BE2C (cell line): ENCODE data around the gene HSPA14.
A peak's percentile ranks its signal among the peaks of the same experiment; 100 is the strongest.

ENCODE experiments used
- DNase-seq: peaks from one replicate; pipeline ENCODE4 v3.0.0-alpha.2; 2020
- H3K27me3 ChIP-seq: fragments of 250-450 bp; sonication (Bioruptor Pico); 2 replicates; pipeline ENCODE4 v1.5.1; 2020; ENCODE audit warnings: mild to moderate bottlenecking
- H3K36me3 ChIP-seq: fragments of 250-450 bp; sonication (Bioruptor Pico); 2 replicates; pipeline ENCODE4 v1.5.1; 2020; ENCODE audit warnings: mild to moderate bottlenecking
- H3K4me1 ChIP-seq: fragments of 250-450 bp; sonication (Bioruptor Pico); 2 replicates; pipeline ENCODE4 v1.5.1; 2020
- H3K4me3 ChIP-seq: 2 replicates; pipeline ENCODE4 v1.5.1; 2011; ENCODE audit warnings: low read depth, low read length
- H3K9me3 ChIP-seq: fragments of 250-450 bp; sonication (Bioruptor Pico); 2 replicates; pipeline ENCODE4 v1.5.1; 2020
- TF ChIP-seq, protein P1 (sequence below): IDR thresholded peaks from 2 replicates; pipeline ENCODE4 v1.5.1; 2012; ENCODE audit warnings: mild to moderate bottlenecking, low read depth, low read length

Gene HSPA14

GRCh38 chr10:14821635-14822375 lies 16.3 kb upstream of the HSPA14 start:
- H3K4me1 ChIP-seq, result no peaks in the 10 kb centered on the region; the same call in 1 of the 2 replicates
- no peak overlapping the region for H3K4me3 ChIP-seq
- no peaks in the 10 kb centered on the region for H3K36me3 ChIP-seq
- H3K27me3 ChIP-seq, result no peaks in the 10 kb centered on the region
- no peak for DNase-seq
- TF ChIP-seq, protein P1, sequence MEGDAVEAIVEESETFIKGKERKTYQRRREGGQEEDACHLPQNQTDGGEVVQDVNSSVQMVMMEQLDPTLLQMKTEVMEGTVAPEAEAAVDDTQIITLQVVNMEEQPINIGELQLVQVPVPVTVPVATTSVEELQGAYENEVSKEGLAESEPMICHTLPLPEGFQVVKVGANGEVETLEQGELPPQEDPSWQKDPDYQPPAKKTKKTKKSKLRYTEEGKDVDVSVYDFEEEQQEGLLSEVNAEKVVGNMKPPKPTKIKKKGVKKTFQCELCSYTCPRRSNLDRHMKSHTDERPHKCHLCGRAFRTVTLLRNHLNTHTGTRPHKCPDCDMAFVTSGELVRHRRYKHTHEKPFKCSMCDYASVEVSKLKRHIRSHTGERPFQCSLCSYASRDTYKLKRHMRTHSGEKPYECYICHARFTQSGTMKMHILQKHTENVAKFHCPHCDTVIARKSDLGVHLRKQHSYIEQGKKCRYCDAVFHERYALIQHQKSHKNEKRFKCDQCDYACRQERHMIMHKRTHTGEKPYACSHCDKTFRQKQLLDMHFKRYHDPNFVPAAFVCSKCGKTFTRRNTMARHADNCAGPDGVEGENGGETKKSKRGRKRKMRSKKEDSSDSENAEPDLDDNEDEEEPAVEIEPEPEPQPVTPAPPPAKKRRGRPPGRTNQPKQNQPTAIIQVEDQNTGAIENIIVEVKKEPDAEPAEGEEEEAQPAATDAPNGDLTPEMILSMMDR, result no peak
- no peaks in the 10 kb centered on the region for H3K9me3 ChIP-seq

GRCh38 chr10:14822879-14823755 lies 15.0 kb upstream of the HSPA14 start:
- DNase-seq, result peak; percentile 48
- TF ChIP-seq, protein P1, result peak; percentile 72
- Histone ChIP-seq H3K27me3 (no peaks in the 10 kb centered on the region), H3K36me3 (no peaks in the 10 kb centered on the region), H3K4me1 (no peaks in the 10 kb centered on the region; the same call in 1 of the 2 replicates), H3K9me3 (no peaks in the 10 kb centered on the region), H3K4me3 (no peak overlapping the region)

DNA sequence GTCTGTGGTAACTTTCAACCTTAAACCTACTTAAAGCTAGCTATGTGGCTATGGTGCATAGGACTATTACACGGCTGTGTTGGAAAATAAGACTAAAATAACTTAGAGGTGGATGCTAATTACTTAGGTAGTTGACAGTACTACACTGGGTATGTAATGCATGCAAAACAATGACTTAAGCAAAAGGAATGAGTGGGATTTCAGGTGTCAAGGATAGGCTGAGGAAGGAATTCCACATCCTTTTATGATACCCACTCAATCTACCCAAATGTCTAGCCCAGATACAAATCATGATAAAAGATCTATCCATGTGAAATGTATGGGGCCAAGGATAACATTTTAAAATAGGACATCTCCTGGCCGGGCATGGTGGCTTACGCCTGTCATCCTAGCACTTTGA lies 14.1 kb upstream of the HSPA14 start:
- TF ChIP-seq, protein P1, result no peak
- H3K4me1 ChIP-seq, result no peaks in the 10 kb centered on the region; the same call in 1 of the 2 replicates

GRCh38 chr10:14826076-14826829 lies 11.9 kb upstream of the HSPA14 start:
- Histone ChIP-seq H3K4me3 (no peak overlapping the region), H3K4me1 (no peaks in the 10 kb centered on the region; the same call in 1 of the 2 replicates), H3K9me3 (no peaks in the 10 kb centered on the region), H3K36me3 (no peaks in the 10 kb centered on the region), H3K27me3 (no peaks in the 10 kb centered on the region)
- no peak for DNase-seq
- TF ChIP-seq, protein P1, result no peak

More for the DNA sequence above, 14.1 kb upstream of the HSPA14 start:
- DNase-seq, result no peak
- H3K9me3 ChIP-seq, result no peaks in the 10 kb centered on the region
- no peaks in the 10 kb centered on the region for H3K36me3 ChIP-seq
- no peaks in the 10 kb centered on the region for H3K27me3 ChIP-seq
- no peak overlapping the region for H3K4me3 ChIP-seq

DNA sequence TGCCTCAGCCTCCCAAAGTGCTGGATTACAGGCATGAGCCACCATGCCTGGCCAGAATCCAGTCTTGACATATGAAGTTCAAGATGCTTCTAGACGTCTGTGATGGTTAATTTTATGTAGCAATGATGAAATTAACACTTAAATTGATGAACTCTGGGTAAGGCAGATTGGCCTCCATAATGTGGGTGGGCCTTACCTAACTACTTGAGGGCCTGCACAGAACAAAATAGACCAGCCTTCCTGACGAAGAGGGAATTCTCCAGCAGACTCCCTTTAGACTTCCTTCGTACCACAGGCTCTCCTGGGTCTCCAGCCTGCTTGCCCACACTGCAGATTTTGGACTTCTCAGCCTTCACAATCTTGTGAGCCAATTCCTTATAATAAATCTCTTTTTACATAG lies 5.0 kb upstream of the HSPA14 start:
- no peaks in the 10 kb centered on the region for H3K36me3 ChIP-seq
- no peak overlapping the region for H3K4me3 ChIP-seq
- no peak for DNase-seq
- TF ChIP-seq, protein P1, result no peak
- no peaks in the 10 kb centered on the region for H3K4me1 ChIP-seq
- H3K9me3 ChIP-seq, result no peaks in the 10 kb centered on the region
- no peaks in the 10 kb centered on the region for H3K27me3 ChIP-seq
